ENCODE data around the gene CRB1. TPM values are rescaled to one million over a fixed set of nuclear protein-coding genes. Genes with fewer than 3 reads are reported as not detected.

CRB1 gene
- total and polyA plus RNA-seq, 2 of the 8 experiments (the other 6 are each of a cell fraction or from before 2014, with no cell fraction given): 0.03 TPM; not detected in 1

DNA sequence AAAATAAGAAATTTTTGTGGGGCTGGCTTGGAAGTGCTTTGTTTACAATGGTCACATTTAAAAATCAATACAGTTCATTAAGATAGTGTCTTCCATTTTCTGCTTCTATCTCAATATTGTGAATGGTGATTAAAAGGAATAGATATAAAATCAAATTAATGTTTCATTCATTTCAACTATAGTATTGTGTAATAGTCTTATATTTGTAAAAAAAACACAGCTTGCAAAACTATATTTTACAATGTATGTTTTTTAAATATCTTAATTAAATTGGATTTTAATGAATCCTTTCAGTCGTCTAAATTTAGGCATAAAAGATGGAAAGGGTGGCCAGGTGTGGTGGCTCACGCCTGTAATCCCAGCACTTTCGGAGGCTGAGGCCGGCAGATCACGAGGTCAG is 63.5 kb downstream of the CRB1 start (continued):
- no peak for TF ChIP-seq HDAC6 (IDR thresholded peaks at IDR 0.05; ENCODE audit: low read depth, low read length)
- TF ChIP-seq NRF1 (IDR thresholded peaks at IDR 0.05; ENCODE audit: low read depth, low read length): no peak
- no peak for TF ChIP-seq CEBPB (IDR thresholded peaks at IDR 0.05; ENCODE audit: low read depth, low read length)
- TF ChIP-seq, protein P1, sequence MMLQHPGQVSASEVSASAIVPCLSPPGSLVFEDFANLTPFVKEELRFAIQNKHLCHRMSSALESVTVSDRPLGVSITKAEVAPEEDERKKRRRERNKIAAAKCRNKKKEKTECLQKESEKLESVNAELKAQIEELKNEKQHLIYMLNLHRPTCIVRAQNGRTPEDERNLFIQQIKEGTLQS (IDR thresholded peaks at IDR 0.05; ENCODE audit: insufficient read depth, low read depth, low read length): no peak
- TF ChIP-seq SUZ12 (IDR thresholded peaks at IDR 0.05; ENCODE audit: low read length): no peak
- TF ChIP-seq CBX8 (IDR thresholded peaks at IDR 0.05; ENCODE audit: borderline replicate concordance, low read depth, low read length): no peak
